ENCODE measurements around the gene PBX3.

The PBX3 gene

DNA sequence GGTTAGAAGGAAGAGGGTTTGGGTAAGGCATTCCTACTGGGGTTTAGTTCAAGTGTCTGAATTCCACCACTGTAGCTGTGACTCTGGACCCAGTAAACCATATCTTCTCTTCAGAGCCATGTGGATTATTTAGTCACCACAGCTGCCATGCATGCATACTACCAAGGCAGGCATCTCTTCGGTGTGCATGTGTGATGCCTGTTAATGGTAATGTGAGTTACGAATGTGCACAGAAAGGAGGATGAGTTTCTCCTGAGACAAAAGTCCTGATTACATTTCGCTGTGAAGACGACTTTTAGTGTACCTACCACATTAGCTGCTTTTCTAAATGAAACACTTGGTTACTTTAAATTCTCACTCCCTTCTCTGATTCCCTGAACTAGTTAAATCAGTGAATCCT lies 9.3 kb downstream of the PBX3 start:
- Histone ChIP-seq H3K9me2 (replicated peaks; ENCODE audit: low read depth, low read length) (no peaks in the 10 kb centered on the region), H3F3A (ENCODE audit: low read depth) (peaks cover 7% of the 10 kb centered on the region; the same call in 1 of the 2 replicates), H2AFZ (ENCODE audit: low read length) (no peak overlapping the region), H3K27me3 (ENCODE audit: insufficient read depth, low read length, poor library complexity, severe bottlenecking) (no peaks in the 10 kb centered on the region), H3K79me2 (ENCODE audit: insufficient read depth, low read length) (peaks cover 100% of the 10 kb centered on the region), H3K4me3 (ENCODE audit: low read length, poor library complexity, severe bottlenecking) (peak overlapping the region; percentile 79), H4K20me1 (ENCODE audit: insufficient read depth, low read length, poor library complexity, severe bottlenecking) (peaks cover 85% of the 10 kb centered on the region), H3K4me1 (ENCODE audit: insufficient read depth, low read length, poor library complexity, severe bottlenecking) (peaks cover 94% of the 10 kb centered on the region), H3K4me2 (ENCODE audit: low read depth, low read length, poor library complexity, severe bottlenecking) (peak overlapping the region; percentile 84), H3K9ac (ENCODE audit: low read depth, low read length, poor library complexity, severe bottlenecking) (no peak overlapping the region), H3K36me3 (ENCODE audit: insufficient read depth, low read length) (0 out of 2 replicates have a peak, but pooled peaks cover 4% of the 10 kb centered on the region), H3K9me3 (ENCODE audit: insufficient read depth, low read depth, low read length) (no peaks in the 10 kb centered on the region)
- no peak for TF ChIP-seq EZH2phosphoT487 (IDR thresholded peaks at IDR 0.05; ENCODE audit: borderline replicate concordance)
- TF ChIP-seq, protein P1, sequence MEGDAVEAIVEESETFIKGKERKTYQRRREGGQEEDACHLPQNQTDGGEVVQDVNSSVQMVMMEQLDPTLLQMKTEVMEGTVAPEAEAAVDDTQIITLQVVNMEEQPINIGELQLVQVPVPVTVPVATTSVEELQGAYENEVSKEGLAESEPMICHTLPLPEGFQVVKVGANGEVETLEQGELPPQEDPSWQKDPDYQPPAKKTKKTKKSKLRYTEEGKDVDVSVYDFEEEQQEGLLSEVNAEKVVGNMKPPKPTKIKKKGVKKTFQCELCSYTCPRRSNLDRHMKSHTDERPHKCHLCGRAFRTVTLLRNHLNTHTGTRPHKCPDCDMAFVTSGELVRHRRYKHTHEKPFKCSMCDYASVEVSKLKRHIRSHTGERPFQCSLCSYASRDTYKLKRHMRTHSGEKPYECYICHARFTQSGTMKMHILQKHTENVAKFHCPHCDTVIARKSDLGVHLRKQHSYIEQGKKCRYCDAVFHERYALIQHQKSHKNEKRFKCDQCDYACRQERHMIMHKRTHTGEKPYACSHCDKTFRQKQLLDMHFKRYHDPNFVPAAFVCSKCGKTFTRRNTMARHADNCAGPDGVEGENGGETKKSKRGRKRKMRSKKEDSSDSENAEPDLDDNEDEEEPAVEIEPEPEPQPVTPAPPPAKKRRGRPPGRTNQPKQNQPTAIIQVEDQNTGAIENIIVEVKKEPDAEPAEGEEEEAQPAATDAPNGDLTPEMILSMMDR (conservative IDR thresholded peaks at IDR 0.05; ENCODE audit: low read length), result no peak

DNA sequence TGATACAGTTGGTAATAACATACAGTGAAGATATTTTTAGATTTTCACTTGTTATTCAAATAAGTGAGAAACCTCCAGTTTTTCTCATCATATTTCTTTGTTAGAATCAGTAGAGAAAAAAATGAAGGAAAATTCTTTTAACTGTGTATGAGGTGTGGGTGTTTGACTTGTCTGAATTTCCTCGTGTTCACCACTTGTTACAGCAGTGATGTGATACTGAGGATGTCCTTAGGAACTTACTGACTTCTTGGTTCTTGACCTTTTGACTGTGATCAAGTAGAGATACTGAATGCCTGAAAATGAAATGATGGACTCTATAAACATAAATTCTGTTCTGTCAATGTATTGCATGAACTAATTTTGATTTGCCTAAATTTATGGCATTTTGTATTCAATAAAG lies 10.7 kb downstream of the PBX3 start:
- H3K36me3 ChIP-seq (ENCODE audit: insufficient read depth, low read length), result 0 out of 2 replicates have a peak, but pooled peaks cover 4% of the 10 kb centered on the region
- H3F3A ChIP-seq (ENCODE audit: low read depth), result no peaks in the 10 kb centered on the region
- no peak overlapping the region for H3K9ac ChIP-seq (ENCODE audit: low read depth, low read length, poor library complexity, severe bottlenecking)
- peak overlapping the region; percentile 84 for H3K4me2 ChIP-seq (ENCODE audit: low read depth, low read length, poor library complexity, severe bottlenecking)
- no peaks in the 10 kb centered on the region for H3K9me3 ChIP-seq (ENCODE audit: insufficient read depth, low read depth, low read length)
- peaks cover 100% of the 10 kb centered on the region for H3K79me2 ChIP-seq (ENCODE audit: insufficient read depth, low read length)
- H3K27me3 ChIP-seq (ENCODE audit: insufficient read depth, low read length, poor library complexity, severe bottlenecking), result no peaks in the 10 kb centered on the region
- peaks cover 94% of the 10 kb centered on the region for H3K4me1 ChIP-seq (ENCODE audit: insufficient read depth, low read length, poor library complexity, severe bottlenecking)
- peak overlapping the region; percentile 79 for H3K4me3 ChIP-seq (ENCODE audit: low read length, poor library complexity, severe bottlenecking)
- H3K9me2 ChIP-seq (replicated peaks; ENCODE audit: low read depth, low read length), result no peaks in the 10 kb centered on the region
- no peak for TF ChIP-seq EZH2phosphoT487 (IDR thresholded peaks at IDR 0.05; ENCODE audit: borderline replicate concordance)
- TF ChIP-seq, protein P1 (conservative IDR thresholded peaks at IDR 0.05; ENCODE audit: low read length), result no peak
- H4K20me1 ChIP-seq (ENCODE audit: insufficient read depth, low read length, poor library complexity, severe bottlenecking), result peaks cover 77% of the 10 kb centered on the region
- no peak overlapping the region for H2AFZ ChIP-seq (ENCODE audit: low read length)

DNA sequence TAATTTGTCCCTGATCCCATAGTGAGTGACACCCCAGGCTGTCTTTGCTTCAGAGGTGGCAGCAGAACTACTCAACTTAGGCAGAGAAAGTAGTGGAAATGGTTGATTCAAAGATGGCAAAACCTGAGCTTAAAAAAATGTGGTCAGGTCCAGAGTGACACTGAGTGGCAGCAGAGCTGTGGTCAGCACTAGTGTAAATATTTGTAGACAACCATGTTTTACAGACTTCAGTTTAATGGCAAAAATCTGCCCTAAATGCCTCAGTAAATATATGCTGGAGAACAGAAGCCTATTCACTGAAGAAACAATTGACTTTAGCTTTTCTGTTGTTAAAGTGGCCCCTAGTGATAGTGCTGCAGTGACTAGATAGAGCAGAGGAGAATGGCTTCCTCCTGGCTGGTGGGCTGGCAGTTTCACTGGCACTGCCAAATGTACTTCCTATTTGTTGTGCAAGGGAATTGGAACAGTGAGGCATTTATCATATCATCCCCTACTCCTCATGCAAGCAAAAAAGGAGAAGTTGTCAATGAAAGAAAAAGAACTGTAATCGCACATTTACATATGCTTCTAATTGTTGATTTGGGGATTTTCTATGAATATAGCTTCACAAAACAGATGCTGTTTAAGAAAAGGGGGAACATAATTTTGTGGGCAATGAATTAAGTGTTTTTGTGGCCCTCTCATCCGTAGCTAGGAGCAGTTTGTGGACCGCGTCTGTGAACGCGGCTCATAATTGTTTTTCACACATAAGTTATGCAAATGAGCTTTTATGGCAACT lies 12.0 kb downstream of the PBX3 start:
- H3K4me2 ChIP-seq (ENCODE audit: low read depth, low read length, poor library complexity, severe bottlenecking), result peak overlapping the region; percentile 84
- no peaks in the 10 kb centered on the region for H3F3A ChIP-seq (ENCODE audit: low read depth)
- peaks cover 100% of the 10 kb centered on the region for H3K79me2 ChIP-seq (ENCODE audit: insufficient read depth, low read length)
- no peak overlapping the region for H2AFZ ChIP-seq (ENCODE audit: low read length)
- peak overlapping the region; percentile 40 for H3K9ac ChIP-seq (ENCODE audit: low read depth, low read length, poor library complexity, severe bottlenecking)
- H3K9me3 ChIP-seq (ENCODE audit: insufficient read depth, low read depth, low read length), result no peaks in the 10 kb centered on the region
- H3K27me3 ChIP-seq (ENCODE audit: insufficient read depth, low read length, poor library complexity, severe bottlenecking), result no peaks in the 10 kb centered on the region
- H3K4me1 ChIP-seq (ENCODE audit: insufficient read depth, low read length, poor library complexity, severe bottlenecking), result peaks cover 97% of the 10 kb centered on the region
- H3K9me2 ChIP-seq (replicated peaks; ENCODE audit: low read depth, low read length), result no peaks in the 10 kb centered on the region
- H3K36me3 ChIP-seq (ENCODE audit: insufficient read depth, low read length), result 0 out of 2 replicates have a peak, but pooled peaks cover 4% of the 10 kb centered on the region
- H3K4me3 ChIP-seq (ENCODE audit: low read length, poor library complexity, severe bottlenecking), result peak overlapping the region; percentile 79
- H4K20me1 ChIP-seq (ENCODE audit: insufficient read depth, low read length, poor library complexity, severe bottlenecking), result peaks cover 64% of the 10 kb centered on the region
- TF ChIP-seq EZH2phosphoT487 (IDR thresholded peaks at IDR 0.05; ENCODE audit: borderline replicate concordance), result no peak
- TF ChIP-seq, protein P1 (conservative IDR thresholded peaks at IDR 0.05; ENCODE audit: low read length), result 0 out of 2 replicates have a peak, but pooled peaks have one; percentile 16
